HL-60 (cell line): ENCODE results near the gene IMMP2L.

Source experiments
- DNase-seq, 2 experiments: peaks; one replicate each; pipeline ENCODE4 v3.0.0-alpha.2; 2010 to 2020; ENCODE audit warnings: low read depth in 1 of 2, low spot score in 1 of 2
- H3K27ac ChIP-seq: fragments of 250-450 bp; sonication (Bioruptor Pico); replicated peaks from 2 replicates; pipeline ENCODE4 v1.5.1; 2020; ENCODE audit warnings: mild to moderate bottlenecking, moderate library complexity
- H3K27me3 ChIP-seq: fragments of 250-450 bp; sonication (Bioruptor Pico); 2 replicates; pipeline ENCODE4 v1.5.1; 2021; ENCODE audit warnings: mild to moderate bottlenecking, moderate library complexity; ENCODE audit not compliant: insufficient read depth, poor library complexity, severe bottlenecking
- H3K4me3 ChIP-seq: replicated peaks from 2 replicates; pipeline ENCODE4 v1.5.1; 2011; ENCODE audit warnings: mild to moderate bottlenecking, control low read depth, low read length; ENCODE audit not compliant: insufficient read depth
- CTCF ChIP-seq: IDR thresholded peaks from one replicate; pipeline ENCODE4 v1.5.1; 2011; ENCODE audit warnings: low read length, control low read depth, inconsistent platforms; ENCODE audit not compliant: insufficient read depth
- GABPA ChIP-seq: IDR thresholded peaks from 2 replicates; pipeline ENCODE4 v1.6.1; 2012; ENCODE audit warnings: low read depth
- POLR2AphosphoS5 ChIP-seq: IDR thresholded peaks from 2 replicates; pipeline ENCODE4 v1.6.1; 2012; ENCODE audit warnings: low read depth
- REST ChIP-seq: IDR thresholded peaks from 2 replicates; pipeline ENCODE4 v1.6.1; 2012; ENCODE audit warnings: low read depth; ENCODE audit not compliant: insufficient replicate concordance
- SPI1 ChIP-seq: IDR thresholded peaks from 2 replicates; pipeline ENCODE4 v1.6.1; 2012; ENCODE audit warnings: low read depth, mild to moderate bottlenecking, borderline replicate concordance

Gene IMMP2L

GRCh38 chr7:110645616-110646015 lies 916.7 kb downstream of the IMMP2L start:
- H3K27ac ChIP-seq, result no peak overlapping the region
- DNase-seq, result no peak
- no peak overlapping the region for H3K4me3 ChIP-seq
- TF ChIP-seq POLR2AphosphoS5 (no peak), SPI1 (no peak), GABPA (no peak), CTCF (no peak), REST (no peak)
- no peaks in the 10 kb centered on the region for H3K27me3 ChIP-seq

GRCh38 chr7:110645060-110645459 lies 917.2 kb downstream of the IMMP2L start:
- no peak overlapping the region for H3K4me3 ChIP-seq
- no peak overlapping the region for H3K27ac ChIP-seq
- no peak for DNase-seq
- H3K27me3 ChIP-seq, result no peaks in the 10 kb centered on the region
- no peak for TF ChIP-seq CTCF

- TF ChIP-seq REST (no peak), CTCF (no peak), POLR2AphosphoS5 (no peak), GABPA (no peak), SPI1 (no peak)
- DNase-seq, result no peak
- no peaks in the 10 kb centered on the region for H3K27me3 ChIP-seq
- no peak overlapping the region for H3K27ac ChIP-seq
- no peak overlapping the region for H3K4me3 ChIP-seq
Observed at GRCh38 chr7:110637252-110637651, 925.0 kb downstream of the IMMP2L start.

GRCh38 chr7:110633313-110633712 lies 929.0 kb downstream of the IMMP2L start:
- Histone ChIP-seq H3K27ac (no peak overlapping the region), H3K4me3 (no peak overlapping the region), H3K27me3 (no peaks in the 10 kb centered on the region)
- DNase-seq, result no peak
- TF ChIP-seq POLR2AphosphoS5 (no peak), CTCF (no peak), REST (no peak)
